Skin epidermis (tissue), 12 donors: ENCODE data around the gene QARS1.

Experiments used
- H3K27ac ChIP-seq, 21 experiments: fragments of 200-600 bp; sonication (generic) in 11 of 21; one replicate each; pipeline ENCODE4 v1.5.0; 2020; ENCODE audit warnings: mild to moderate bottlenecking in 3 of 21, inconsistent platforms in 2 of 21, moderate library complexity in 2 of 21
- H3K4me3 ChIP-seq, 7 experiments: fragments of 200-600 bp; sonication (generic) in 2 of 7; one replicate each; pipeline ENCODE4 v1.5.0; 2020; ENCODE audit warnings: inconsistent platforms in 2 of 7, mild to moderate bottlenecking in 2 of 7, moderate library complexity in 1 of 7

QARS1 gene

DNA sequence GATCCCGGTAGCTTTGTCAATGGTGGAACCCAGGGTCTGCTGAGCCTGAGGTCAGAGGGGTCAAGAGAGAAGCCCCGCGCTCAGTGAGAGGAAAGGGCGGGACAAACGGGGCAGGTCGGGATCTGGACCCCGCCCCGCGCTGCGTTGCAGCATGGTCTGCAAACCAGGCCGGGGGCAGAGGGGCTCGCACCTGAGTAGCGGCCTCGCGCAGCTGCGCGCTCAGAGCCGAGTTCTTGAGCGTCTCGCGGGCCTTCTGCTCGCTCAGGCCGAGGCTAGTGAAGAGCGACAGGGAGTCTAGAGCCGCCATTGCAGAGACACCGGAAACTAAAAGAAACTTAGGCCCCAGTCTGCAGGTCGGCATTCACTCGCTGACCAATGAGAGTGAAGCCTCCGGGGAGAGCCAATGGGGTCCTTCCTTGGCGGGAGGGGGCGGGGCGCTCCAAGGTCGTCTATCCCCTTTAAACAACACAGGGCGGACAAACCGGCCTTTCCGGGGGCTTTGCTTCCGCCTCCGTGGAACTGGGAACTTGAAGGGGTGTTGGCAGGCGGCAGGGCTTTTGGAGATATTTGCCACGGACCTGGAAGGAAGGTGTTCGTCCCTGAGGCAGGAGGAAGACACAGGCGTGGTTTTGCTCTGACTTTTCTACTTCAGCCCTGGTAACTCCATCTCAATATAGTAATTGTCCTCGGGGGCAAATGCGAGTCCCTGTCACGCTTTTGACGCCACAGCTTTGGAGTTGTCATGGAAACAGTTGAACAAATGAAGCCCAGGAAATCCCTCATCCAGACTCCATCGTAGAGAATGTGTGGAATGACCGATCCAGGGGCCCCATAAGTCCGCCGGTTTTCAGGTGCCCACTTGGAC is at the start of gene QARS1:
QARS1 (minus strand) TSS at position 331 of the 865 bp plus-strand sequence; CDS start at position 307, 24 bp downstream.
- Histone ChIP-seq H3K4me3 (peak within 1 kb of the TSS; percentile 64 to 97 (median 72)), H3K27ac (peak within 1 kb of the TSS; percentile 74 to 99 (median 92))

DNA sequence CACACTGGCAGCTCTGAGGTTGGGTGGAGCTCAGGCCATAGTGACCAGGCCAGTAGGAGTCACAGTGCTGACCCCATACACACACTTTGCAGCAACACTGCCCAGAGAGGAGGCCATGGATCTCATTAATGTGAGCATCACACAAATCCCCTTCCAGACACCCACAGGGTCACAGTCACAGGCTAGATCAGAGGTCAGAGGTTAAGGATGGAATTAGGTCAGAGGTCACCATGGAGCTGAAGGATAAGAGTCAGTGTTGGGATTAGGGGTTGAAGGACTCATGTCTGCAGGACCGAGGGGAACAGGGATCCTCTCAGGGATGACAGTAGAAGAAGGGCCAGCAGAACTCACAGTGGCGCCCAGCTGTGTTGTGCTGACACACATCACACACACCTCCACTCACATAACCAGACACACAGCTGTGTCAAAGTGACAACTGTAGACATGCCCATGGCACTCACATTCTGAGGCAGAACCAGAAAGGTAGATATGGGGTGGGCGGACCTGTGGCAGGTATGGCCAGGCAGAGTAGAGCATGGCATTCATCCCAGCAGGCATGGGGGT is 48.9 kb upstream of the QARS1 start:
- no peak overlapping the region for H3K27ac ChIP-seq
- H3K4me3 ChIP-seq: no peak overlapping the region

DNA sequence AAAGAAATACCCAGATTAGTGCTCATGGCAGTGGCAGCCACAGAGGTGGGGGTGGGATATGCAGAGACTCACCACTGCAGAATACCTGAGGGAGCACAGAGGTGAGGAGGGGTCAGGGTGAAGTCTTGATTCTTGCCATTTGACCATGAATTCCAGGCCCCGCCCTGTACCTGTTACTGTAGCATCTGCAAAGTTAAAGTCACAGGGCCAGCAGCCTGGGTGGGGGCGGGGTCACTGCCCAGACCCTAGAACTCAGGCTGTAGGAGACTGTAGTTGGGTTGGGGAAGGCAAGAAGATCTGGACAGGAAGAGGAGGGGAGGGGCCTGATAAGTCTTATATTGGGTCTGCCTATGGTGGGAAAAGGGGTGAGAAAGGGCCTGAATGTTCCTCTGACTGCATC is 47.1 kb upstream of the QARS1 start:
- H3K4me3 ChIP-seq: no peak overlapping the region

DNA sequence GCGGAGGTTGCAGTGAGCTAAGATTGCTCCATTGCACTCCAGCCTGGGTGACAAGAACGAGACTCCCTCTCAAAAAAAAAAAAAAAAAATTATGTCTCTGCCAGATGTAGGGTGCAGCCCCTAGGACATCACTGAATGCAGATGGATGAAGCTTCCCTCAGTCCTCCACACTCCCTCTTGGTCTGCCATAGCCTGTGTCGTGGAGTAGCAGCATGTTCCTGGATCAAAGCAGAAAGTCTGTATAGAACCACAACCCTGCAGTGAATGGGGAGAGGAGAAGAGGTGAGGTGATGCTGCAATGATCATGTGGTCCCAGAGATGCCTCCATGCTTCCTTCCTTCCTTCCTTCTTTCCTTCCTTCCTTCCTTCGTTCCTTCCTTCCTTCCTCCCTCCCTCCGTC is 43.6 kb upstream of the QARS1 start:
- Histone ChIP-seq H3K27ac (no peak overlapping the region), H3K4me3 (no peak overlapping the region)

More for the DNA sequence above, 47.1 kb upstream of the QARS1 start:
- H3K27ac ChIP-seq: no peak overlapping the region

DNA sequence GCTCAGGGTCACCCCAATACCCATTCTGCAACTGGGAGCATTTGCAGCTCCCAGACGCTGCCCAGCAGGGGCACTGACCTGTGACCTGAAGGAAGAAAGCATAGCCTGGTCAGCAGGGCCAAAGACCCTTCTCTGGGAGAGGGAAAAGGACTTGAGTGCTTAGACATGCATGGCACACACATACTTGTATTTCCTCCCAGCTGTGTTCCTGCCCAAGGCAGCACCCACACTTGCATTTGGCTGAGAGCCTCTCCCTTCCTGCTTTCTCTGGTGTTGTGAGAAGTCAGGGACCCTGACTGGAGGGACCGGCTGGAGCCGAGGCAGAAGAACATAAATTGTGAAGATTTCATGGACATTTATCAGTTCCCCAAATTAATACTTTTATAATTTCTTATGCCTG is 35.5 kb upstream of the QARS1 start:
- H3K27ac ChIP-seq: no peak overlapping the region
- H3K4me3 ChIP-seq: no peak overlapping the region

DNA sequence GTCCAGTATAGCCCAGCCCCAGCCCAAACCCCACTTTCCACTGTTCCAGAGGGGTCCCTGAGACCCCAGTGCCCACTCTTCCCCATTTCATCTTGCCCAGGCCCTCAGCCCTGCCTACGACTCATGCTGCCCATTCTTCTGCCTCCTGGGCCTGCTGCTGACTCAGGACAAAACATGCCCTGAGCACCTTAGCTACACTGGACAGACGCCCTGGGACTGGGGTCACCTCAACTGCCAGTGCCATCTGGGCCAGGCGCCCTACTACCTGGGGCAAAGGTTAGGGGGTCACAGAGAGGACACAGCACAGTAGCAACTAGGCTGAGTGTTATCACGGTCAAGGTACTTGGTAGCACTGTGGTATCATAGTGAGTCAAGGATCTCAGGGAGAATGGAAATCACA is 30.9 kb upstream of the QARS1 start:
- Histone ChIP-seq H3K27ac (no peak overlapping the region), H3K4me3 (no peak overlapping the region)

DNA sequence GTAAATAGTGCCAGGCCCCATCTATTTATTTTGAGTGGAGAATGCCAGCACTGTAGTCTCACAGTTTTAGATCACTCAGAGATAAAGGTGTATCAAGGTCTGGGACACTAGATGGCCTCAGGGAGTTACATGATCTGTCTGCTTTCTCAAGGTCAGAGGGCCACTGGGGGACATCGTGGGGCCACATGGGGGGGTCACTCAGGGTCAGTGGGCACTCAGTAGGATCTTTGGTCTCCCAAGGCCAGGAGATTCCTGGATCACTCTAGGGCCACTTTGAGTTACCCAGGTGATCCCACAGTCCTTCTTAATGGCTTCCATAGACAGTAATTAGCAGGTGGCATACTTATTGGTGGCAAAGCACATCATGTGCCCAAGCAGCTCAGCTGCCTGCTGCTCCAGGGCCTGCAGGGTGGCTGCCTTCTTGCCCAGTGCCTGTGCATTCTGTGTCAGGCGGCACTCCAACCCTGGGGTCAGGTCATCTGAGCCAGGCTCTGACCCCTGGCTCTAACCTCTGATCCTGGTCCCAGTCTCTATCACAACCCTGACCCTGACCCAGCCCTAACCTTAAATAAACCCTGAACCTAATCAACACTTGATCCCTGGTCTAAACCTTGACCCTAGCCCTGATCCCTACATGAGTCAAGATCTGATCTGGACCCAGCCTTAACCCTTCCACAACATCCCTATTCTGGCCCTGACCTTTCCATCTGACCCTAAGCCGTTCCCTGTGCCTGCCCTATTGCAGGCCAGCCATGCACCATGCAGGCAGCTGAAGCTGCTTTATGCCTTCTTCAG is 30.1 kb upstream of the QARS1 start:
- Histone ChIP-seq H3K27ac (peak overlapping the region in 4 of 21 experiments; percentile 80 to 90 (median 82)), H3K4me3 (no peak overlapping the region)

DNA sequence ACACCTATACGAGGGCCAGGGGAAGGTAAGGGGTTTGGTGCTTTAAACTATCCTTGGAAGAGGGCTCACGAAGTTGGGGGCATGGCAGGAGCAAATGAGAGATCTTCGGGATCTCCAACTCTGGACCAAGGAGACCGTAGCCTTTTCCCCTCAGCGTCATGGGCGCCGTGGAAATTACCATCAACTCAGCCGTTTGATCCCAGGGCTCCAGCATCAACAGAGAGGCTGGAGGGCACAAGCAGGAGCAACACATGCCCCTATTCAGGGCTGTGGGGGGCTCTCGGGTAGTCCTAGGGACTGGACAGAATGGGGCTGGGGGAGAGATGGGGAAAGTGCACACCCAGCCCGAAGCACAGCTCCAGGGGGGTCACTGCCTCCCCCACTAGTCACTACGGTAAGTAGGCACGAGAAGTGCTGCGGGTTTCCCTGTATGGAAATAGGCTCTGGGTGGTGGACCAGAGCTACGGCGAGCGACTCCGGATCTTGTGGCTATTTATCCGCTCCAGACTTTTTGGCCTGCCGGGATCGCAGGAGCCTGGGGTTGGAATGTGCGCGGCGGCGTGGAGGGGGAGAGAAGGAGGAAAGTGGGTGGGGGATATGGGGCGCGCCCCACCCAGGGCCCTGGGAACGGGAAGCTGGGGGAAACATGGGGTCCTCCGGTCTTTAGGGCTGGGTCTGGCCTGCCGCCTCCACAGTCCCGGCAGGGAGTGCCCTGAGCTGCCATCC is 28.8 kb upstream of the QARS1 start:
- Histone ChIP-seq H3K27ac (peak overlapping the region; percentile 20 to 92 (median 84)), H3K4me3 (peak overlapping the region; percentile 43 to 64 (median 58))

DNA sequence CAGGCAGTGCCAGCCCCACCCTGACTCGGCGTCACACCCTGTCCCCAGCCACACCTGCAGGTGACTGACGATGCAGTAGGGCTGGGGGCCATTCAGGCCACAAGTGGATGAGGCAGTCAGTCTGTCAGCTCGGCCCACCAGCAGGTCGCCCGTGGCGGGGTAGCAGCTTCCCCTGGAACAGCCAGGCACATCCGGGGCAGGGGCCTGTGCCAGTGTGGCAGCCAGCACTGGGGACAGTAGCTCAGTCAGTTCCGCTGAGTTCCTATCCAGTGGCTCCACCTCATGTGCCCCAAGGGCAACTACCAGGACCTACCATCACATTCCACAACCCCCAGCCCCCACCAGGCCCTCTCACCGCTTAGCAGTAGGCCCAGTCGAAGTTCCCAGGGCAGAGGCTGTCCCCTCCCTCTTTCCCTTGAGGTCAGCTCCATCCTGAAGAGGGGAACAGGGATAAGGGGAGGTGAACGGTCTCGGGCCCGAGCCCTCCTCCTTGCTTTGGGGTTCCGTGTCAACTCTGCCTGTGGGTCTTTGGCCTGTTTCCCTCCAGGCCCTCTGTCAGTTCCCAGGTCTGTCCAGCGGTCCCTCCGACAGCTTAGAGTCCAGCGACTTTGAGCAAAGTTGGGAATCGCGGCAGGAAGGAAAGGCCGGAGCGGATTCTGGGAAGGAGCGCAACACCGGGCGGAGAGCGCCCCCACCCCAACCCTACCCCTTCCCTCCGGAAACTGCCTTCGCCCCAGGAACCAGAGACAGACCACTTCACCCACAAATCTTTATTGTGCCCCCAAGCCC is 28.1 kb upstream of the QARS1 start, which contains the start of gene LAMB2:
LAMB2 (minus strand) TSS at position 614 of the 789 bp plus-strand sequence; CDS start at position 431, 183 bp downstream.
- peak within 1 kb of the TSS; percentile 20 to 92 (median 84) for H3K27ac ChIP-seq
- H3K4me3 ChIP-seq: peak within 1 kb of the TSS; percentile 43 to 64 (median 58)

DNA sequence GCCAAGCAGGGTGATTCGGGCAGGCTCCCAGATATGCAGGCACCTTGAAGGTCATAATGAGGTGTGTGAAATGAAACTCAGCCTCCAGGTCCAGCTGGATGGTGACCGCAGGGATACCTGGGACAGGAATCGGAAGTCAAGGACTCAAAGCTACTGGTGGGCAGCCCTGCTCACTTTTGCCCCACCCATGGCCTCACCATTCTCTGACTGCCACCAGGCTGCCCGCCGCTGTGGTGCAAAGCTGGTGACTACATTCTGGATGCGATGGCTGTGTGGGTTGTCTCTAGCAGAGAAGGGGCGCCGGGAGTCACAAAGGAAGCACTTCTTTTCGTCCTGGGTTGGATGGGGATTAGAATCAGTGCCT is 27.5 kb upstream of the QARS1 start:
- Histone ChIP-seq H3K4me3 (peak overlapping the region; percentile 43 to 64 (median 58)), H3K27ac (peak overlapping the region in 20 of 21 experiments; percentile 52 to 92 (median 84))

DNA sequence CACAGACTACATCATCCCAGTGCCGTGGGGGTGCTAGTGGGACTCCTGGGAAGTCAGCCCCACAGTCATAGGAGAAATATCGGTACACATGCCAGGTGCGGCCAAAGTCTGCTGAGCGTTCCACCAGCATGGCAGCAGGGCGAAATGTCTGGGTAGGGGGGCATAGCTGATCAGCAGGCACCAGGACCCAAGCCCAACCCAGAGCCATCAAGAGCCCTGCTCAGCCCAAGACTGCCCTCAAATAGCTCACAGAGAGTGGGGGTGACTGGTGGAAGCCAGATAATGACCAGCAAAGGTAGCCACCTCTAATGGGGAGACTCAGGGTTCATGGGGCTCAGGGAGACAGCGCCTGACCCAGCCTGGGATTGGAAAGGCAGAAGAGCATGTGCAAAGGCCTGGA is 27.0 kb upstream of the QARS1 start:
- H3K4me3 ChIP-seq: peak overlapping the region in 5 of 7 experiments; percentile 43 to 64 (median 58)
- peak overlapping the region in 14 of 21 experiments; percentile 12 to 92 (median 82) for H3K27ac ChIP-seq

DNA sequence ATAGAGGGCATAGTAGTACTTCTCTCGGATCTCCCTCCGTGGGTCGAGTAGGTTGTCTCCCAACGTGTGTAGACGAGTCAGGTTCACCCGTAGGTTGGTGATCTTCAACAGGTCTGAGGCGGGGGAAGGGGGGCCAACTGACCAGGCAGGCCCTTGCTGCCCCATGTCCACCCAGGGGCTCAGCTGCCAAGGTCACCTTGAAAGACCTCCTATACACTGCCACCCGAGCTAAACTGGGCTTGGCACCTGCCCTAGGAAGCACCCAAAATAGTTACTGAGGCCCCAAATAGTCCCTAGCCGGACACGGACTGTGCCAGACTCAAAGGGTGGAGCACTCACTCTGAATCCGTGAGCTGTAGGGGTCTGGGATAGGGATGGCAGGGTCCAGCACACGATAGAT is 26.5 kb upstream of the QARS1 start:
- Histone ChIP-seq H3K27ac (peak overlapping the region in 2 of 21 experiments; percentile 81 to 86), H3K4me3 (no peak overlapping the region)

DNA sequence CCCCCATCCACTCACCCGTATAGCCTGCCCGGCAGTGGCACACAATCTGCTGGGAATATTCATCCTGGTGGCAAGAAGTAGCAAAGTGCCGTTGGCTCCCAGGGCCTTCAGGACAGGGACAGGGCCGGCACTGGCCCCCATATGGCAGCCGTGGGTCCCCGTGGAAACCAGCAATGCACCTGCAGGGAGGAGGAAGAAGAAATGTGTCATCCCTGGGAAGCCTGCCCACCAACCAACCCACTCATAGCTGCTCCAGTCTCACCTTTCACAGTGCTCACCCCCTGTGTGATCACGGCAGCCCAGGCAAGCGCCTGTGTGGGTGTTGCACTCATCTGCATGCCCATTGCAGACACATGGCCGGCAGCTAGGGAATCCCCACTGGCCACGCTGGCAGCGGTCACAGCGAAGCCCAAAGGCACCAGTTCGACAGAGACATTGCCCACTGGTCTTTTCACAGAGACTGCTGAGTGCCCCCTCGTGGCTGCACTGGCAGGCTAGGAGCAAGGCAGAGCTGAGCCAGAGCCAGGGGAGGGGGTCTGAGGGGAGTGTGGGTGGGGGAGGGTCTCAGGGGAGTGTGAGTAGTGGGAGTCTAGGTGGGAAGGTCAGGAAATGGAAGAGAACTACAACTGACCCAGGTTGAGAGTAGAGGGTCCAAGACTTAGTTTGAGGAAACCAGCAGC is 20.6 kb upstream of the QARS1 start:
- no peak overlapping the region for H3K27ac ChIP-seq

DNA sequence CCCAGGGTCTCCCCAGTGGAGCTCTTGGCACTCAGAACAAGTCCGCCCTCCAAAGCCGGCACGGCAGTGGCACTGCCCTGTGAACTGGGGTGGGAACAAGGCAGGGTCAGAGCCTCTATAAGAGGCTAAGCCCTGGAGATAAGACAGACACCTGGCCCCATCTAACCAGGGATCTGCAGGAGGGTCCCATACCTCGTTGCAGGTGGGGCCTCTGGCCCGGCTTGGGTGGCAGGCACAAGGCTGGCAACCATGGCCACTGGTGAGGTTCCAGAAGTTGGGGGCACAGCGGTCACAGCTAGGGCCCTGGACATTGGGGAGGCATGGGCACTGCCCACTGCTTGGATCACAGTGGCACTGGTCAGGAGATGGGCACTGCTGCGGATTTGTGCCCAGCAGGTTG is 19.6 kb upstream of the QARS1 start:
- no peak overlapping the region for H3K27ac ChIP-seq
- no peak overlapping the region for H3K4me3 ChIP-seq

More for the DNA sequence above, 20.6 kb upstream of the QARS1 start:
- no peak overlapping the region for H3K4me3 ChIP-seq

DNA sequence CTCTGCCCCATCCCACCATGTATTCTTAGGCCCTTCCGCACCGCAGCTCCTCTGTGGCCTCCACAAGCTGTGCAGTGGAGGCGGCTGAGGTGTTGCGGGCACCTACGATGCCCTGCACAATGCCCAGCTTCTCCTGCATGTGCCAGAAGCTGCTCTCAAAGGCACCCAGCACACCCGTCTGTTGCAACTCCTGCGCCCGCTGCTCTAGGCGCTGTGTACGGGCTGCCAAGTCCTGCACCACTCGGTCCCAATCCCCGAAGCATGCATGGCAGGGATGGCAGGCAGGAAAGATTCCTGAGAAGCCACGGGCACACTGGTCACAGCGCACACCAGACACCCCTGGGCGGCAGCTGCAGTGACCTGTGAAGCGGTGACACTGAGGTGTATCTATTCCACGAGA is 19.1 kb upstream of the QARS1 start:
- Histone ChIP-seq H3K27ac (no peak overlapping the region), H3K4me3 (no peak overlapping the region)

DNA sequence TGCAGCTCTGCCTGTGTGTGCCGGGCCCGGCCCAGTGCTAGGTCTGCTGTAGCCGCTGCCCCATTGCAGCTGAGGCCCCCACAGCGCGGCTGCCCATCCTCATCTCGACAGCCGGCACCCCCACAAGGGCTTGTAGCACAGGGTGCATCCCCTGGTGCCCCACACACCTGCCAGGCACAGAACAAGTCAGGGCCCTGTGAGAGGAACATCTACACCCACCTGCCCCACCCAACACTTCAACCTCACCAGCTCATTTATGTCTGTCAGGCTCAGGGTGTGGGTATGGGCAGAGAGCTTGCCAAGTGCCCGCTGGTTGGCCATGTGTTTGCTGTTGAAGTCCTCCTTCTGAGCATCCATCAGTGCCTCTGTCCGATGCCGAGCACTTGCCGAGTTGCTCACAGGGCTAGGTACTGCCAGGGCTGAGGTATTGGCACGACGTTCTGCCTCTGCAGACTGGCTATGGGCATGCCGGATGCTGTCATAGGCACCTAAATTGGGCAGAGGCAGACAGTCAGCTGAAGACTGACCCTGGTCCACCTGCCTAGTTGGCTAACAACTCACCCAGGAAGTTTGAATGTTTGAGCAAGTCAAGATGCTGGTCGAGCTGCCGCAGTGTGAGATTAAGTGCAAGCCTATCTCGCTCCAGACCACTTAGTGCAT is 18.5 kb upstream of the QARS1 start:
- no peak overlapping the region for H3K4me3 ChIP-seq
- no peak overlapping the region for H3K27ac ChIP-seq

DNA sequence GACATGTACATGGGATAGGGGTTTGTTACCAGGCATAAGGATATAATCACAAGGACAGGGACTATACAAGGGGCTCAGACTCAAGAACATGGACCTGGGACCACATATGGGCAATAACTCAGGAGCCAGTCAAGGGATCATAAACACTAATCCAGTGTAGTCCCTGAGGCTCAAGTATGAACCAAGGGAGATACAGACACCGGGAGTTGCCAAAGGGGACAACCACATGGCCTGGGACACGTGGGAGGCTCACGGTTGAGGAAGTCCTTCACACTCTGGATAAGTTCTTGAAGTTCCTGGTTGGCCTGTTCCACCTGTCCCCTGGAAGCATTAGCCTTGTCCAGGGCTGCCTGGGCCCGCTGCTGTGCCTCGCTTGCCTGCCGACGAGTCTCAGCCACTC is 17.9 kb upstream of the QARS1 start:
- H3K27ac ChIP-seq: no peak overlapping the region
- no peak overlapping the region for H3K4me3 ChIP-seq

DNA sequence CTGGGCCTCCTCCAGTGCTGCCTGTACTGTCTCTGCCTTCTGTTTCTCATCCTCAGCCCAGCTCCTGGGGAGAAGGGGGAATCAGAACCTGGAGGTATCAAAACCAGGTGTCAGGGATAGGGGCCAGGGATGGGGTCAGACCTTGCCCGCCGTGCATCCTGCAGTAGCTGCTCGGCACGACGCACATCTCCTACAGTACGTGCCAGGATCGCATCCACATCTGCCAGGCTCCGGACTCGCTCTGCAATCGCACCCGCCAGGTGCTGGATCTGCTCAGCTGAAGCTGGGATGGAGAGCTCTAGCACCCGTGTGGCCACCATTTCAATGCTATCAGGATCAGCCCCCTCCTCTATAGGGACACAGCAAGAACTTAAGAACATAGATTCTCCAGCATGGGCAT is 17.5 kb upstream of the QARS1 start:
- no peak overlapping the region for H3K4me3 ChIP-seq
- peak overlapping the region in 1 of 21 experiments; percentile 96 for H3K27ac ChIP-seq
